ENCODE measurements around the gene SAFB.
"Not testable (repeated sequence)": the region's sequence is repeated elsewhere in the genome, so short reads cannot be mapped to it uniquely, and the experiment has no call there.

The SAFB gene

DNA sequence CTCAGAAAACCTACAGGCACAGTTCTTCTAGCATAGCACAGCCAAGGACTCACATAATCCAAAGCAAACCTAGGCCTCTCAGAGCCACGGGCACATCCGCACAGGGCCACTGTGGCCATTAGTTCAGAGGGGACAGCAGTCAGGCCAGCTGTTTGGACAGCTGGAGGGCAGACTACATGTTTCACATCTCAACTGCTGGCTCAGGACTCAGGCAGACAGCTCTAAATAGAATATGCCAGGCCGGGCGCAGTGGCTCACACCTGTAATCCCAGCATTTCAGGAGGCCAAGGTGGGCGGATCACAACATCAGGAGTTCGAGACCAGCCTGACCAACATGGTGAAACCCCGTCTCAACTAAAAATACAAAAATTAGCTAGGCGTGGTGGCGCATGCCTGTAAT is 27.1 kb upstream of the SAFB start:
- no peak for DNase-seq

DNA sequence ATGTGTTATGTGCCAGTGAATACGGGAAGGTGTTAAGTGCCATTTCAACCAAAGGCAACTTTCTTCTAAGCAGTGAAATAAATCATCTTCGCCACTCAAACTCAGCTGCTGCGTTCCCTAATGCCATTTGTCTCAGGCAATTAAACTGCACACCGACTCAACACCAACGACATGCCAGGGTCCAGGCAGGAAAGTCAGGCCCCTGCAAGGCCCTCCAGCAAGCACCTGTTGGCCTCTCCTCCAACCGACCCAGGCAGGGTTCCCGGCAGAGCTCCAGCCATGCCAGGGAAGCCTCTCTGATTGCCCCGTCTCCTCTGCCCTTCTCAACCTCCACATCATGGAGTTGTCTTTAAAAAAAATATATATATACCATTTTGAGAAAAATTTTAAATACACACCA is 22.1 kb upstream of the SAFB start:
- DNase-seq = no peak

DNA sequence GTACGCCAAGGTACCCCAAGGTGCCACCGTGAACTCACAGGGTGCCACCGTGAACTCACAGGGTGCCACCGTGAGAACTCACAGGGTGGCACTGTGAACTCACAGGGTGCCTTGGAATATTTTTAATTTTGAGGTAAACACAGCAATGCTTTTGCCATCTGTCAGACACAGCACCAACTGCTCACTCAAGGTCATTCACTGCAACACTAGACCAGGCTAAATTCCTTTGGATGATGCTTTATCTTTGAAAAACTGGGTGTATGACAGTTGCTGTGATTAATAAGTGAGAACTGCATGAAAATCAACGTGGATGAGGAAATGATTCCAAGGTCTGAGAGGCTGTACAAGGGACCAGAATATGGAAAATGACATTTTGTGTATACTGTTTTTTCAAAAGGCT is 19.3 kb upstream of the SAFB start:
- no peak for DNase-seq

DNA sequence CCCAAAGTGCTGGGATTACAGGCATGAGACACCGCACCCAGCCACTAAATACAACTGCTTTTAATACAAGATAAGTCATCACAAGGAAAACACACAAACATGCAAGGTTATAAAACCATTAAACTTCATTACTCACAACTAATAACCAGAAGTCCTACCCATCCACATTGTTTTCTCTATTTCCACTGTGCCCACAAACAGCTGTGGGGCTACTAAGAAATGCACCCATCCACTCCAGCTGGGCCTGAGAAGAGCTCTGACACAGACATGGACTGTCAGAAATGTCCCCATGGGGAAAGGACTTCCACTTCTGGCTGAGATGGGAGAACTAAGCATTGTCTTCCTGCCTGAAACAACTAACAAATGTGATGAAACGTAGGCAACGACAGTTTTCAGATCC is 17.5 kb upstream of the SAFB start:
- DNase-seq = no peak

DNA sequence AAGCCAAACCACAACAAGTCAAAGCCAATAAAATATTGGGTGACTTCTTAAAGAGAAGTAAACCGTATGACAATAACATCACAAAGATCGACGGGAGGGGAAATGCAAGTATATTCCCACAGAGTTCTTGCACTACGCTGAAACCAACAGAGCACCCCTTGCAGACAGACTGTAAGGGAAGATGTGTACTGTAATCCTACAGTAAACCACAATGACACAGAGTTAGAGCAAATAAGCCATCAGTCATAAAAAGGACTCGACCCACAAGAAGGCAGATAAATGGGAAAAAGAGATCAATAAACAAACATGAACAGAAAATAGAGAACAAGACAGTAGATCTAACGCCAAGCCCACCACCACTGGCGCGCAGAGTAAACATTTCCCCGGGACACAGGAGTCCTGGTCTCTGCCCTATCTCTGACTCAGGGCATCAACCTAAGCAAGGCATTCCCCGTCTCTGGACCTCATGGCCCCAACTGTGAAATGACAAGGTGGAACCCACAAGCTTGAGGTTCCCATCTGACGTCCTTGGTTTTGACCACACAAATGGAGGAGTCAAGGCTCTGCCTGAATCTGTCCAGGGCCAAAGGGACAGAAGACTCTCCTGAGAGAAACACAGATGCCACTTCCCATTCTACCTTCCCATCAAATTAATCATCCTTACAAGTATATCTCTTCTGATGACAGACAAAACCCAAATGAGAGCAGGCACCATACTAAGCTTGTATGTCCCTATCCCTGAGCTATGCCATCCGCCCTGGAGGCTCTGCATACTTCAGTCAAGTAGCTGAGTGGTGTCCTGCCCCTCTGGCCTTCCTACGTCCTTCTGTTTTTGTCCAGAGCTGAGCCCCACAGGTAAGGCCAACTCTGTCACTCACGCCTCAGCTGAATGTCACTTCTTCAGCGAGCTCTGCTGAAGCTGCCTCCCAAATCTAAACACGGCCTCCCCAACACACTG is 15.3 kb upstream of the SAFB start:
- DNase-seq = no peak

DNA sequence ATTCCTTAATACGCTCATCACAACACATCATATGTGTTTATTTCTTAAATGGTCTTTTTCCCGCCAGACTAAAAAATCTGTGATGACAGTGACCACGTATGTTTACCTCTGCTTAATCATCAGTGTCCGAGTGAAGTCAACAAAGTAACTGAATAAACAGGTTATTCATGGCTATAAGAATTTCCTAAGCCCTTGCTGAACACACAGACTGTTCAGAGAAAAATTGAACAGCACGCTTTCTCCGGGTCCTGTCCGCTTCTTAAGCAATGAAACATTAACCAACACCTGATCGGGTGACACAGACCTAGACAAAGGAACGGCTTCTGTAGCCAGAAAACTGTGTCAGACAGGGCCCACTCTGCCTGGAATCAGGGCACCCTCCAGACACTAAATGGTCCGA is 14.6 kb upstream of the SAFB start:
- DNase-seq = no peak

DNA sequence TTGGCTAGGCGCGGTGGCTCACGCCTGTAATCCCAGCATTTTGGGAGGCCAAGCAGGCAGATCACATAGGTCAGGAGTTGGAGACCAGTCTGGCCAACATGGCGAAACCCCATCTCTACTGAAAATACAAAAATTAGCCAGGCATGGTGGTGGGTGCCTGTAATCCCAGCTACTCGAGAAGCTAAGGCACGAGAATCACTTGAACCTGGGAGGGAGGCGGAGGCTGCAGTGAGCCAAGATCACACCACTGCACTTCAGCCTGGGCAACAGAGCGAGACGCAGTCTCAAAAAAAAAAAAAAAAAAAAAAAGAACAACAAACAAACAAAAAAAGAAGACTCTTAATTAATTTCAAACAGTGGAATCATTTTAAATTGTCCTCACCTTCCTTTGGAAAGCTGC is 14.1 kb upstream of the SAFB start:
- not testable (repeated sequence) for DNase-seq

DNA sequence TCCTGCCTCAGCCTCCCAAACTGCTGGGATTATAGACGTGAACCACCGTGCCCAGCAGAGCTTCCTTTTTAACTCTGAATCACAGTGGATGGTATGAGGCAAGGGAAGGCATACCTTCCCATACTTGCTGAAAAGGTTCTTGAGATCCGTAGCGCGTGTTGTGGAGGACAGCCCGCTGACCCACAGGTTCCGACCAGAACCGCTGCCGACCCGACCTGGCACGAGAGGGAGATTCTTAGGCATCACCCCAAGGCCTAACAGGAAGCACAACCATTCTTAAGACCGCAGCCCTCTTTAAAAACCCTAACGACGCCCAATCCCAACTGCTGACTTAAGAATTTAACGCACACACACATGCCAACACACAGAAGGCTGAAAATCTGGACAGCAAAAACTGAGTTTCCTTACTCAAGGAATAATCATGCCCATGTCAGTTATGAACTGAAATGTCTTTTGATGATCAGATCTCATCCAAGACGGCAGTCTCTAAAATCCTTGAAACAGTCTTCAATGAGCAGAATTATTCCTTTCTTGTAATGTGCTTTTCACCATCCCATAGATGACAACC is 12.9 kb upstream of the SAFB start:
- no peak for DNase-seq

DNA sequence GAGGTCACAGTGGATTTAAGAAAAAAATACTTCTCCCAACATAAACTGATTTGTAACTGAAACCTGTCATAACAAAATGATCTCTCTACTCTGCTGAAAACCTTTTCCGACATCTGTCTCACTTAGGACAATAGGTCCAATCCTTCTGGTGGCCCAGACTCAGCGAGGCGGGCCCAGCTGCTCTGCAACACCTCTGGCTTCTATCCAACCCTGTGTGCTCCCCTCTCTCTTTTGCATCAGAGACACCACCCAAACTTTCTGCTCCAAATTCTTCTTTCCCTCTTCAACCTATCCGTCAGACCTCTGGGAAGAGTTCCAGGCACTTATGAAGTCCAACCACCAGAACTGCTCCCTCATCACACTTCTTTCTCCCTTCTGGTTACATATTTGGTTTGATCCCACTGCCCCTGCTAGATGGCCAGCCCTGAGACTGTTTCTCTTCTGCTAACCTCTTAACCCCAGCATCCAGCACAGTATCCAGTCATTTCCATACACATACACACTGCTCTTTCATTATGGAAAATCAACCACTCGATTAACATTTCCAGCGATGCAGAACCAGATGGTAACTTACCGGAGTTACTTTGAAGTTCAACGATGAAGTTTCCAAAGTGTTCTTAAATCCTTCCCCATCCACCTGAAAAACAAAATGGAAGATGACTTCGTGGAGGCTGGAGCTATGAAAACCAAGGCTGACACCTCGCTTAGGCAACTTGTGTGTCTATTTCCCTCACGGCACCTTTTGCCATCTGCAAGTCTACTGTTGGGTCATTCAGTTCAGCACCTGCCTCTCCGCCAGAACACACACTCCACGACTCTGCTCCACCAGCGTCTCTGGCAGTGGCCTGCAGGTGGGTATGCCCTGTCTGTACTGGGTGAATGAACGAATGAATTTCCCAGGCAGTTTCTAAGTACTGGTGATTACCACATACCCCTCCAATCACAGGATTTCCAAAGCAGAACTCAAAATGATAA is 9.7 kb upstream of the SAFB start:
- no peak for DNase-seq

DNA sequence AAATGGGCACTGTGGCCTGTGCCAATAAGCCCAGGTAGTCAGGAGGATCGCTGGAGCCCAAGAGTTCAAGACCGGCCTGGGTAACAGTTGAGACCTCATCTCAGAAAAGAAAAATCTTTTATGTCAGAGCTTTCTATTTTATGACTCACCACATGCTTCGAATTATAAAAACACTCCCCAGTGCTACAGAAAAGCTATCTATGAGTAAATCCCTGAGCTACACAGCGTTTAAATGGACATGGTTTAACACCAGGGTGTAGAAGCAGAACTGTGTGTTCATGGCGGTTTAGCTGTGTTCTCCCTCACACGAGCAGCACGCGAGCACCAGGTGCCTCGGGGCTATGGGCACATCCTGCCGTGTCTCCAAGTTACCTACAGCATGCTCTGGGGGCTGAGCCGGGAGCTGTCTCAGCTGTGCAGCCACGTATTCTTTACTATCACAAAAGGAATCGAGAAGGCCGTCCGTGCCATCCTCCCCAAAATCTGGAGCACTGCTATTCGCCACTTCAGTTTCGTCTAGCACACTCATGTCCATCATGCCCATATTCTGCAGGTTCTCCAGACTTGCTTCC is 7.0 kb upstream of the SAFB start:
- no peak for DNase-seq

DNA sequence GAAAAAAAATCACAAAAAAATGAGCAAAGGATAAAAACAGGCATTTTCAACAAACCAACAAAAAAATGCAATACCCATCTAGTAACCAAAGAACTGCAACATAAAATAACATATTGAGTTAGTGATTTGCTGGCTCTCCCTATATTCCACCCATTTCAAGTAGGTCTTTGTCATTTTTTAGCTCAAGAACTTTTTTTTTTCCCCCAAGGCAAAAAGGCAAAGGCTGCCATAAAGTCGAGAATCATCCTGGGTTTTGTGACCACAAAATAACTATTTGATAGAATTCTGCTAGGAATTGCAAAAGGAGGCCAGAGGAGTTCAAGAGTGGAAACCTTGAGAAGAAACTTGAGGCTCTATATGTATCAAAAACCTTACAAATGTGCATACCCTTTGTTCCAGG is 5.8 kb upstream of the SAFB start:
- no peak for DNase-seq

DNA sequence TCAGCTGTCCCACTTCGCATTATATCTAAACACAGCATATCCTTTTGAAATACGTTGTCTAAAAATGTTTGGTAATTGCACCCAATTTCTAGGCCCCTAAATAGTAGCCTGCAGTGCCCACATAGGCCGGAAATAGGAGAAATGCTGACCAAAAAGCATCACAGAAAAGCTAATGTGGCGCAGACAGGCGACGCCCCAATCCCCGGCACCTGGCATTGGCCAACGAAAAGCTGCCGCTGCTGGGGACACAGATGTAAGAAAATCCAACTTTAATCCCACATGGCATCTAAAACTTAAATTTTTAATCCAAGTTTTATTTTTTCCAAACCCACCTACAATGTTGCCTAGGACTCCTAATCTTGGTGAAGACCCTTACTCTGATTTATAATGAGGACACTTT is 4.3 kb upstream of the SAFB start:
- DNase-seq = no peak

DNA sequence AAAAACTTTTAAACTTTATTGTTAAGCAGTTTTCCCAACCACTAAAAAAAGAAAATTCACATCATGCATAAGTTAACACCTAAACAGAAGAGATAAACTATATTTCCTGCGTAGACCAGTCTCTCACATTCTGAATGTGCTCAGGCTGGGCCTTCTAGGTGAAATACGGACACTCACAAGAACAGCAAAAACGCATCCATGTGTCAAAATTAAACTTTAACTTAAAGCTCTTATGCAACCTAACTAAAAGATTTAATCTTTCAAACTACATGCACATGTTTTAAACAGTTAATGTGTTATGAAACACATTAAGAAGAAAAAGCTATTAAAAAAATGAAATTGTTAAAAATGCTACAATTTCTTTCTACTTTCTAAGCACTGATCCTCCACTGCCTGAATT is 2.9 kb upstream of the SAFB start:
- no peak for DNase-seq

DNA sequence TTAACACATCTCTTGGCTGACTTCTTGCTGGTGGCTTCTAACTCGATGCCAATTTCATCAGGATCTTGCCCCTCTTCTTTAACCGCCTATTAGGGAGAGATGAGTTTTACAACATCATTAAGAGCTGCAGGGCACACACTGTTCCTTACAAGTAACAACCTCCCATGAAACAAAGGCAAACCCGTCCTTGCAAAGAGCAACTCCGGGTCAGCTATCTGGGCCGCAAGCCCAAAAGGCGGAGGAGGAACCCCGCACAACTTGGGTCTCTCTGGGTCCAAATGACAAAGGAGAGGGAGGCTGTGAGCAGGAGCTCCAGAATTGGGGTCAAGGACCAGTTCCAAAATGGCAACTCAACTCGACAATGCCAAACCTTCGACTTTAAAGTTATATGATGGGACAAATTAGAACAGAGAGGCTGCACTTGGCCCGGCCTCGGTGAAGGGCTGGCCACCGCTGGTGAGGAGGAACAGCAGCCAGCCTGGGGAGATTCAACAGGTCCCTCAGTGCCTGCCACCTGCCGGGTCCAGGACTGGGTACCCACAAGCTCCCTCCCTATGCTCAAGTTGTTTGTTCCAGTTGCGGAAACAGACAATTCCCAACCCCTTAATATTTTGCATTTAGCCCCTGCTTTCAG is 1.5 kb upstream of the SAFB start:
- DNase-seq = no peak

DNA sequence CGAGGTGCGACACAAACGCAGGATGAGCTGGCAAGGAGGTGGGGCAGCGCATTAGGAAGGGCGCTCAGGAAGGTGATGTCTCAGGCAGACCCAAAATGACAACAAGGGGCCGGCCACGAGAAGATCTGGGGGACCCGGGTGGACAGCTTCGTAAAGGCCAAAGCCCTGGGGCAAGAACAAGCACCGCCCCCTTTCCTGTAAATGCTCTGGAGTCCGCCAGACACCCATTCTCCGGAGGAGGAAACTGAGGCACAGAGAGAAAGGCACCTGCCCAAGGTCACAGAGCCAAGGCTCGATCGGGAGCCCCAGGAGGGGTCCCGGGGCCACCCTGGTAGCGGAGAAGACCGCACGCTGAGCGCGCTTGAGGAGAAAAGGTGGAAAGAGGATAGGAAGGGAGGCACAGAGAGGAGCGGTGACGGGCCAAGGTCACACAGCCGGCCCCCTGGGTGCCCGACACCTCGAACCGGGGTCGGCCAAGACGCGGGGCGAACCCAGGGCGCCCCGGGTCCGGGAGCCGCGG is 878 bp upstream of the SAFB start:
- peak; percentile 23 for DNase-seq

DNA sequence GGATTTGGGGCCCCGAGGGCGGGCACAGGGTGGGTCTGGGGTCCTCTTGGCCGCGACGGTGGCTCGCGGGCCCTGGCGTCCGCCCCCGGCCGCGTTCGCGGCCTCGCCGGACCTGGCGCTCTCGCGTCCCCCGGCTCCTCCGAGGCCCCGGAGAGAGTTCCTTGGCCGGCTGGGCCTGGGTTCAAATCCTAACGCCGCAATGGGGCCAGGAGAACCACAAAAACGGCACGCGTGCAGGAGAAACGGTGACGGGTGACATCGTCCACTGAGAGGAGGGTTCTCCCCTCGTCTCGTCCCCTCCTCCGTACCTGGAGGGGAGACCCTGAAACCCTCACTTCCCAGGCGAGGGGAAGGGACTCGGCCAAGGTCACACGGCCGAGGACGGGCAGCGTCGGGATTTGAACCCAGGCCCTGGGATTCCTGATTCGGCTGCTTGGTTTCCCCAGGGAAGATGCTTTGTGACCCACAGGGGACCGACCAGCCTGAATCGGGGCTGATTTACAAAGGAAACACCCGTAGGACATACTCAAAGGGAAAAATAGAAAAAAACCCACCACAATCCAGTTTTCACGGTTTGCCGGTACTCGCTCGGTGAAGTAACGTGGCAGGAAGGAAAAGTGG is 624 bp downstream of the SAFB start:
- DNase-seq = peak; percentile 23

DNA sequence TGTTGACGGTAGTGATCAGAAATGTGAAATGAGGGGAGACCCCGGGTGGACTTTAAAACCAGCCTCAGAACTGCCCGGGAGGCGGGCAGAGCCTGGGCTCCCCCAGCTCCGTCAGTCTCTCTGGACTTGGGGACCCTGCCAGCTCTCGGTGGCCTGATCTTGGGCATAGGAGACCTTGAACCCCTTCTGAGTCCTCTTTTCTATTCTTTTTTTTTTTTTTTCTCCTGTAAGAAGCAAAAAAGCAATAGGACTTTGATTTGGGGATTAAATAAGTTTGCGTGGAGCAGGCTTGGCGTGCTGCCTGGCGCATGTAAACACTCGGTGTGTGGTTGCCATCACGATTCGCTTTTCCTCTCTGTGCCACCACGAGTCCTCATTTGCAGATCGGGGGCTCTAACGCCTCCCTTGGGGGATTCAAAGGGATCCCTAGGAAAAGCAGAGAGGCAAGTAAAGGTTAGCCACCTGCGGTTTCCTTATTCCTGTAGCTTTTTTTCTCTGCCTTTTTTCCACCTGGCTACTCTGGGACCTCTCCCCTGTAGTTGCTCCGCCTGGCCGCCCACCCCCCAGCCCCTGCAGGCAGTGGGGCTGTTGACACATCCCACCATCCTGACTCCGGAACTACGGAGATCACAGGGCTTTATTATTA is 1.3 kb downstream of the SAFB start:
- DNase-seq = no peak

DNA sequence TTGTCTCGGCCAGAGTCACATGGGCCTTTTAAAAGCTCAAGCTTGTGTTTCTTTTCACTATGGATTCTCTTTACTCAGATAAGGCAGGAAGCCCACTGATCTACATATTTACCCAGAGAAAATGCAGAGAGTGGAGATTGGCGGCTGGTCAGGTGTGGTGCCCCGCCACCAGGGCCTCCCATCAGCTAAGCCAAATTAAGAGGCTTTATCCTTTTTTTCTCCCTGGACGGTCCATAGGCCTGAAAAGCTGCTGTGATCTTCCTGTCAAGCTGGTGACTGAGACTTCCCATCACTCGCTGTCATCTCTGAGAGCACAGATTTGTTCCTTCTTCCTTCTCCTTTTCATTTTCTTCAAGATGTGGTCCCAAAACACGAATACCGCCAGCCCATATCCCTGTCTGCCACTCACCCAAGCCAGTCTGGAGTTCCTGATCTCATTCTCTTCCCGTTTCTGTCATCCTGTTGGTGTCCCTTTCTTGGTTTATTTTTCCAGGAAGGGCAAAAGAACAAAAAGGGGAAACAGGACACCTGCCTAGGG is 1.9 kb downstream of the SAFB start:
- DNase-seq = no peak

DNA sequence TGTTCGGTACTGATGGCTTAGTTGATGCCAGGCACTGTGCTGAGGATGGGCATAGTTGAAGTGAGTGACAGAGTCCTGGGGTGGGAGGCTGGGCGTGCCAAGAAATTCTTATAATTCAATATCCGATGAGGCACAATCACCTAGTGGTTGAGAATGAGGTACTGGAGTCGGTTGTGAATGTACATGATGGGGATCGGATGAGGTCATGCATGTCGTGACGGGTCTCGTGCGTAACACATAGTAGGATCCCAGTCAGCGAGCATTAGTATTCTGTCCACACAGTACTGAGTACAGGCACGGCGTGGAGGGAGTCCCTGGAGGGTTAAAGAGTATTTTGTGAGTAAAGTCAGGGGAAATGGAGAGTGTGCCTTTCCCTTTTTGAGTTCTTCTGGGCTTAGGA is 2.8 kb downstream of the SAFB start:
- no peak for DNase-seq

DNA sequence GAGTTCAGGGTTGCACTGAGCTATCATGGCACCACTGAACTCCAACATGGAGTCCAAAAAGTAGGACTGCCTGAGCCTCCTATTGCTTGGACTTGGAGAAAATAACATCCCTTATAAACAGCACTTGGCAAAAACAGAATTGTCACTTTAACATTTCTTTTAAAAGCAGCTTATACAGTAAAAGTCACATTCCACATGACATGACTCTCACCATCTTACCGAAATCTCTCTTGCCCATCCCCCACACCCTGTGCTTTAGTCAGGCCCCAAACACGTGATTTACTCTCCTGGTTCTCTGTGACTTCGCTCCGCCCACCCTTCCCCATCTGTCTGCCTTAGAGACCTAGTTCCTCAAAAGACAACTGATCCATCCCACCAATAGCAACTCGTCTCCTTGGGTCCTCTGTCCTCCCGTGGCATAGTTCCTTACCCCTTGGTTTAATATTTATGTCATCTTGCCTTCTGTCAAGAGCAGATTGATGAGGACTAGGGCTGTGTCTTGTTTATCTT is 4.6 kb downstream of the SAFB start:
- peak; percentile 54 for DNase-seq

DNA sequence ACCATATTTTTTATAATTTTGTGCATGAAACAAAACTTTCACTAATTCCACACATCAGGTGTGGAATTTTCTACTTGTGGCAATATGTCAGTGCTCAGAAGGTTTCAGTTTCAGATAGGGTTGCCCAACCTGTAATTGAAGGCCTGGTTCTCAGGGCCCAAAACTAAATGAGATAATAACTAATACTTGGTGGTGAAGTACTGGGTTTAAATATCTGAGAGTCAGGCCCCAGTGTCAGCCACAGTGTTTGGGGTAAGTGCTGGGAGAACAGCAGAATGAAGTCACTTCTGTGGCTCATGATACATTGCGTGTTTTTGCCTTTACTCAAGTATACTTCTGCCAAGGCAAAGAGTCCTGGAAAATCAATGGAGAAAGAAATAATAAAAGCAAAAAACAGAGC is 5.6 kb downstream of the SAFB start:
- no peak for DNase-seq
